IMR-90 (cell line): ENCODE measurements around the gene CCDC175. TPM values are rescaled to one million over a fixed set of nuclear protein-coding genes. Genes with fewer than 3 reads are reported as not detected.

Experiments
- ATAC-seq: fragments of 200-7000 bp; cut with Tn5 transposase; 2 replicates; pipeline ENCODE4 v1.9.1; 2020; ENCODE audit warnings: low read depth, mild to moderate bottlenecking, moderate library complexity
- BruUV-seq: library from RNA; stranded (reverse); fragments of 400-500 nt; replicated peaks from 2 replicates; lab custom pipeline; 2021; lab: Mats Ljungman, UMichigan
- CTCF ChIA-PET: fragments of 300-600 bp; formaldehyde crosslinking; extraction: SDS; loops from one replicate; lab custom pipeline; 2021; ENCODE audit warnings: antibody characterized with exemption; lab: Yijun Ruan, JAX
- POLR2A ChIA-PET: fragments of 300-600 bp; sonication (Branson Sonifier 250); formaldehyde crosslinking; loops from one replicate; lab custom pipeline; 2022; ENCODE audit warnings: antibody characterized with exemption; ENCODE audit not compliant: unreplicated experiment; lab: Charles Lee
- DNase-seq: peaks from one replicate; pipeline ENCODE4 v3.0.0; 2013
- H2AFZ ChIP-seq: replicated peaks from 2 replicates; pipeline ENCODE3; 2013; ENCODE audit warnings: low read length, mild to moderate bottlenecking; ENCODE audit not compliant: poor library complexity
- H2AK5ac ChIP-seq: 2 replicates; pipeline ENCODE4 v1.6.1; 2013; ENCODE audit warnings: low read depth, low read length, inconsistent platforms
- H2AK9ac ChIP-seq: replicated peaks from 2 replicates; pipeline ENCODE3; 2013; ENCODE audit warnings: mild to moderate bottlenecking, low read depth, low read length, moderate library complexity; ENCODE audit not compliant: poor library complexity
- H2BK120ac ChIP-seq: 2 replicates; pipeline ENCODE4 v1.6.1; 2013; ENCODE audit warnings: low read depth, low read length, inconsistent platforms
- H2BK15ac ChIP-seq: 3 replicates; pipeline ENCODE4 v1.6.1; 2013; ENCODE audit warnings: low read depth, low read length, inconsistent platforms
- H2BK20ac ChIP-seq: 2 replicates; pipeline ENCODE4 v1.6.1; 2013; ENCODE audit warnings: low read depth, mild to moderate bottlenecking, inconsistent platforms, low read length, moderate library complexity
- H2BK5ac ChIP-seq: 2 replicates; pipeline ENCODE4 v1.6.1; 2013; ENCODE audit warnings: mild to moderate bottlenecking, low read depth, low read length, inconsistent platforms; ENCODE audit not compliant: poor library complexity, severe bottlenecking
- H3K14ac ChIP-seq: replicated peaks from 2 replicates; pipeline ENCODE4 v1.6.1; 2013; ENCODE audit warnings: low read depth, low read length, inconsistent platforms
- H3K18ac ChIP-seq: 2 replicates; pipeline ENCODE4 v1.6.1; 2013; ENCODE audit warnings: low read depth, low read length, control low read depth
- H3K23ac ChIP-seq: 2 replicates; pipeline ENCODE4 v1.6.1; 2013; ENCODE audit warnings: low read depth, low read length, inconsistent platforms
- H3K27ac ChIP-seq: 2 replicates; pipeline ENCODE4 v1.5.1; 2013; ENCODE audit warnings: mild to moderate bottlenecking, control low read depth, low read length; ENCODE audit not compliant: insufficient read depth
- H3K27me3 ChIP-seq: 2 replicates; pipeline ENCODE4 v1.6.1; 2013; ENCODE audit warnings: low read length; ENCODE audit not compliant: control insufficient read depth, insufficient read depth
- H3K36me3 ChIP-seq: 2 replicates; pipeline ENCODE4 v1.6.1; 2013; ENCODE audit warnings: low read length, mixed read lengths; ENCODE audit not compliant: control insufficient read depth, insufficient read depth
- H3K4ac ChIP-seq: 2 replicates; pipeline ENCODE4 v1.6.1; 2013; ENCODE audit warnings: low read depth, low read length, inconsistent platforms
- H3K4me1 ChIP-seq: 2 replicates; pipeline ENCODE4 v1.6.1; 2013; ENCODE audit warnings: low read length, mixed read lengths; ENCODE audit not compliant: control insufficient read depth, insufficient read depth
- H3K4me2 ChIP-seq: 2 replicates; pipeline ENCODE4 v1.6.1; 2013; ENCODE audit warnings: low read depth, mild to moderate bottlenecking, control low read depth, low read length, moderate library complexity
- H3K4me3 ChIP-seq: 2 replicates; pipeline ENCODE4 v1.5.1; 2013; ENCODE audit warnings: low read depth, mild to moderate bottlenecking, control low read depth, low read length, moderate library complexity; ENCODE audit not compliant: insufficient read depth
- H3K56ac ChIP-seq: 2 replicates; pipeline ENCODE4 v1.6.1; 2013; ENCODE audit warnings: low read length, inconsistent platforms; ENCODE audit not compliant: insufficient read depth; ENCODE audit errors: extremely low read depth
- H3K79me1 ChIP-seq, 2 experiments: 2 replicates each; pipeline ENCODE4 v1.6.1; 2013; ENCODE audit warnings: low read length in 2 of 2, inconsistent platforms in 1 of 2, low read depth in 1 of 2
- H3K9ac ChIP-seq: 2 replicates; pipeline ENCODE4 v1.6.1; 2013; ENCODE audit warnings: low read depth, low read length, control low read depth
- H3K9me1 ChIP-seq: 2 replicates; pipeline ENCODE4 v1.6.1; 2013; ENCODE audit warnings: low read length, inconsistent platforms; ENCODE audit not compliant: insufficient read depth
- H3K9me3 ChIP-seq: 2 replicates; pipeline ENCODE4 v1.6.1; 2013; ENCODE audit warnings: low read length; ENCODE audit not compliant: control insufficient read depth, insufficient read depth
- H4K20me1 ChIP-seq: 2 replicates; pipeline ENCODE4 v1.6.1; 2013; ENCODE audit warnings: low read length, inconsistent platforms; ENCODE audit not compliant: insufficient read depth
- H4K5ac ChIP-seq: 2 replicates; pipeline ENCODE4 v1.6.1; 2013; ENCODE audit warnings: mild to moderate bottlenecking, low read depth, low read length, control low read depth
- H4K8ac ChIP-seq, 2 experiments: 2 replicates each; pipeline ENCODE4 v1.6.1; 2013; ENCODE audit warnings: low read depth in 2 of 2, low read length in 2 of 2, control low read depth in 1 of 2, inconsistent platforms in 1 of 2
- H4K91ac ChIP-seq: 2 replicates; pipeline ENCODE4 v1.6.1; 2013; ENCODE audit warnings: low read depth, low read length, inconsistent platforms; ENCODE audit not compliant: insufficient read depth
- POLR2A ChIP-seq: IDR thresholded peaks from 2 replicates; pipeline ENCODE4 v1.6.1; 2012; ENCODE audit warnings: mild to moderate bottlenecking, low read depth, low read length
- WGBS, 2 experiments: methylation state at CpG; one replicate each; pipeline versions ENCODE4 v1.1.5 to v1.1.7; 2013; ENCODE audit warnings: missing lambda C conversion rate in 2 of 2; ENCODE audit not compliant: insufficient read length in 1 of 2; ENCODE audit errors: extremely low coverage in 2 of 2; 5-methylcytosine and 5-hydroxymethylcytosine counted together
- dilution Hi-C: fragments of 300-500 bp; cut with HindIII; formaldehyde crosslinking; loops from one replicate; pipeline ENCODE4 v1.14.3; 2018; ENCODE audit warnings: low sequenced_read_pairs; ENCODE audit not compliant: unreplicated experiment
- in situ Hi-C: fragments of 300-500 bp; cut with MboI; formaldehyde crosslinking; loops from 3 replicates; pipeline ENCODE4 v1.14.3; 2019; ENCODE audit warnings: low sequenced_read_pairs, inconsistent platforms, mixed read lengths
- intact Hi-C: fragments of 100-400 bp; cut with micrococcal nuclease; formaldehyde crosslinking; loops from 2 replicates; pipeline ENCODE4 v1.10.0; 2022
- polyA plus RNA-seq, 3 experiments: library from polyadenylated mRNA; depleted of rRNA; stranded (reverse); fragments of >200 nt; gene quantifications; 2 replicates each; pipeline ENCODE4 v1.2.3, GENCODE V29; 2012; ENCODE audit warnings: low replicate concordance in 1 of 3
- total RNA-seq: library from RNA; depleted of rRNA; stranded (reverse); fragments of >200 nt; gene quantifications from 2 replicates; pipeline ENCODE4 v1.2.3, GENCODE V29; 2012

The CCDC175 gene
- total and polyA plus RNA-seq, 2 of the 4 experiments (the other 2 are of a cell fraction) = not detected

- peaks cover 21 to 65% of the 10 kb centered on the region in 2 experiments for H3K79me1 ChIP-seq
- no peak overlapping the region for H2BK120ac ChIP-seq
- H3K56ac ChIP-seq = no peak overlapping the region
- no peak overlapping the region for H3K4ac ChIP-seq
- no peak overlapping the region for H4K91ac ChIP-seq
- H3K27me3 ChIP-seq = no peaks in the 10 kb centered on the region
- no peak overlapping the region for H3K27ac ChIP-seq
- ATAC-seq (no peak), DNase-seq (no peak)
- in situ Hi-C loops = loop anchor here (25.0 kb wide), 1 partner anchor 609 kb away; the partner anchor contains the start of gene PCNX4
- no CpG with 5 or more reads among the region's 3 CpGs for WGBS, 2 experiments
- H3K9me1 ChIP-seq = peaks cover 15% of the 10 kb centered on the region
- H3K14ac ChIP-seq = no peak overlapping the region
- peaks cover 20% of the 10 kb centered on the region; the same call in 1 of the 2 replicates for H4K20me1 ChIP-seq
- H2BK5ac ChIP-seq = no peak overlapping the region
- H2BK15ac ChIP-seq = no peak overlapping the region
- no peak overlapping the region for H2AK5ac ChIP-seq
- no peak overlapping the region for H3K9ac ChIP-seq
- H2BK20ac ChIP-seq = no peak overlapping the region
- no peak overlapping the region for H2AK9ac ChIP-seq
- no peak overlapping the region for H3K4me3 ChIP-seq
- H3K4me2 ChIP-seq = no peak overlapping the region
- intact Hi-C loops = no loop called here
- no peak overlapping the region for H2AFZ ChIP-seq
- BruUV-seq = no TSS peak
- ChIA-PET POLR2A (no interaction called here), CTCF (interaction anchor here (1.1 kb wide), 1 partner anchor 98 kb away, joined by 3 read pairs; the partner anchor contains the start of gene CCDC175)
- no peak for TF ChIP-seq POLR2A
- no peaks in the 10 kb centered on the region for H3K9me3 ChIP-seq
- H4K5ac ChIP-seq = no peak overlapping the region
- H3K23ac ChIP-seq = no peak overlapping the region
- dilution Hi-C loops = no loop called here
- peaks cover 26% of the 10 kb centered on the region for H3K36me3 ChIP-seq
- peaks cover 15% of the 10 kb centered on the region for H3K4me1 ChIP-seq
- no peak overlapping the region for H4K8ac ChIP-seq
- no peak overlapping the region for H3K18ac ChIP-seq
Observed at GRCh38 chr14:59478540-59478939, 98.1 kb downstream of the CCDC175 start.
